Right kidney (tissue), 9 donors: ENCODE results near the gene KRT82.
"Not testable (repeated sequence)": the region's sequence is repeated elsewhere in the genome, so short reads cannot be mapped to it uniquely, and the experiment has no call there.

Experiments
- DNase-seq: peaks from one replicate; pipeline ENCODE4 v3.0.0-alpha.2; 2016
- long read RNA-seq, 8 donors: transcript quantifications; one replicate each; lab custom pipeline, GENCODE V29; 2026

The KRT82 gene
- long read RNA-seq, donor 1, result 0 reads
- long read RNA-seq, donor 2, result 0 reads
- long read RNA-seq, donor 3, result 0 reads
- long read RNA-seq, donor 4, result 0 reads
- long read RNA-seq, donor 5, result 0 reads
- long read RNA-seq, donor 6, result 0 reads
- long read RNA-seq, donor 7, result 0 reads
- long read RNA-seq, donor 8, result 0 reads

GRCh38 chr12:52405922-52406385, at the start of gene KRT82:
Gene KRT82 (minus strand): TSS chr12:52406335. CDS start chr12:52406277, 58 bp downstream.
- no peak for DNase-seq

- DNase-seq, result no peak
These were observed 49.7 kb upstream of the KRT82 start for GRCh38 chr12:52455821-52456220.

- no peak for DNase-seq
These were observed 48.5 kb upstream of the KRT82 start for GRCh38 chr12:52454411-52455201.

- DNase-seq, result no peak
These were observed 46.0 kb upstream of the KRT82 start, which contains the start of gene KRT6B for GRCh38 chr12:52452101-52452500. Gene KRT6B (minus strand): TSS chr12:52452146. CDS start chr12:52452078, 68 bp downstream.

- no peak for DNase-seq
These were observed 42.1 kb upstream of the KRT82 start for GRCh38 chr12:52448228-52448627.

GRCh38 chr12:52447196-52447595, 41.1 kb upstream of the KRT82 start:
- not testable (repeated sequence) for DNase-seq

- no peak for DNase-seq
These were observed 40.4 kb upstream of the KRT82 start for GRCh38 chr12:52446367-52447045.

- DNase-seq, result no peak
These were observed 39.7 kb upstream of the KRT82 start for GRCh38 chr12:52445876-52446275.

GRCh38 chr12:52444647-52445595, 38.8 kb upstream of the KRT82 start:
- DNase-seq, result no peak

GRCh38 chr12:52443966-52444365, 37.8 kb upstream of the KRT82 start:
- no peak for DNase-seq

- no peak for DNase-seq
These were observed 36.5 kb upstream of the KRT82 start for GRCh38 chr12:52442600-52443061.

- DNase-seq, result no peak
These were observed 35.3 kb upstream of the KRT82 start for GRCh38 chr12:52441320-52441911.

- DNase-seq, result no peak
These were observed 34.7 kb upstream of the KRT82 start for GRCh38 chr12:52440821-52441319.

- DNase-seq, result no peak
These were observed 33.7 kb upstream of the KRT82 start for GRCh38 chr12:52439845-52440244.

- no peak for DNase-seq
These were observed 33.3 kb upstream of the KRT82 start for GRCh38 chr12:52439420-52439819.

- DNase-seq, result no peak
These were observed 32.5 kb upstream of the KRT82 start for GRCh38 chr12:52438305-52439301.

GRCh38 chr12:52437508-52437907, 31.4 kb upstream of the KRT82 start:
- DNase-seq, result no peak

- no peak for DNase-seq
These were observed 30.8 kb upstream of the KRT82 start for GRCh38 chr12:52436828-52437474.
